Testis (tissue), 2 donors: Measurements from ENCODE around the gene ADAM12.

Experiments
- CTCF ChIP-seq, 3 experiments: fragments of 450-650 bp in 2 of 3; fragments of 200-600 bp in 1 of 3; sonication (generic) in 1 of 3; IDR thresholded peaks; one replicate each; pipeline ENCODE4 v1.5.1; 2016 to 2019; ENCODE audit warnings: antibody characterized with exemption in 3 of 3, mild to moderate bottlenecking in 2 of 3, moderate library complexity in 1 of 3
- POLR2A ChIP-seq: fragments of 450-650 bp; IDR thresholded peaks from one replicate; pipeline ENCODE4 v1.6.1; 2017; ENCODE audit warnings: antibody characterized with exemption, mild to moderate bottlenecking, moderate library complexity

GRCh38 chr10:126245501-126245900 is 142.8 kb downstream of the ADAM12 start:
- TF ChIP-seq CTCF (IDR thresholded peaks at IDR 0.05) (no peak), POLR2A (no peak)
